GM13976 (cell line): ENCODE measurements around the gene ARHGAP26.

Source experiments
- DNase-seq: peaks from one replicate; pipeline ENCODE4 v3.0.0; 2012; ENCODE audit warnings: low spot score
- in situ Hi-C: fragments of 300-500 bp; cut with MboI; formaldehyde crosslinking; loops from one replicate; pipeline ENCODE4 v1.12.0; 2022; ENCODE audit warnings: low sequenced_read_pairs, mixed read lengths, inconsistent platforms; ENCODE audit not compliant: unreplicated experiment
- TF ChIP-seq, protein P1 (sequence below): IDR thresholded peaks from 2 replicates; pipeline ENCODE4 v1.5.1; 2012; ENCODE audit warnings: borderline replicate concordance, mild to moderate bottlenecking; ENCODE audit not compliant: insufficient read depth; ENCODE audit errors: extremely low read depth, missing control alignments, control extremely low read depth

The ARHGAP26 gene

DNA sequence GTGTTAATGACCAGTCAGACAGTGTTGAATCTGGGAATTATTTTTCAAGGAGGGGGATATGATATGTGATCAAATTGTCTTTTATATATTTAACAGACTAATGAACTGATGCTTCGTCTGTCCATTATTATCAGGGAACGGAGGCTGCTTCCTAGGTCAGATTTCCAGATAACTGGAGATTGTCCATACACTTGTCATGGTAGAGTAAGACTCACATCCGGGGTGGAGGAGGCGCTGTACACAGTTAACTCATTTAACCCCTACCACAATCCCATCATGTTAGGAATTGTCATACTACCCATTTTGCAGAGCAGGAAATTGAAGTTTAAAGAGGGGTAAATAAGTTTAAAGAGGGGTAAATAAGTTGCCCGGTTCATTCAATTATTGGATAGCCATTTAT lies 55.9 kb downstream of the ARHGAP26 start:
- in situ Hi-C loops = no loop called here
- no peak for DNase-seq
- TF ChIP-seq, protein P1, sequence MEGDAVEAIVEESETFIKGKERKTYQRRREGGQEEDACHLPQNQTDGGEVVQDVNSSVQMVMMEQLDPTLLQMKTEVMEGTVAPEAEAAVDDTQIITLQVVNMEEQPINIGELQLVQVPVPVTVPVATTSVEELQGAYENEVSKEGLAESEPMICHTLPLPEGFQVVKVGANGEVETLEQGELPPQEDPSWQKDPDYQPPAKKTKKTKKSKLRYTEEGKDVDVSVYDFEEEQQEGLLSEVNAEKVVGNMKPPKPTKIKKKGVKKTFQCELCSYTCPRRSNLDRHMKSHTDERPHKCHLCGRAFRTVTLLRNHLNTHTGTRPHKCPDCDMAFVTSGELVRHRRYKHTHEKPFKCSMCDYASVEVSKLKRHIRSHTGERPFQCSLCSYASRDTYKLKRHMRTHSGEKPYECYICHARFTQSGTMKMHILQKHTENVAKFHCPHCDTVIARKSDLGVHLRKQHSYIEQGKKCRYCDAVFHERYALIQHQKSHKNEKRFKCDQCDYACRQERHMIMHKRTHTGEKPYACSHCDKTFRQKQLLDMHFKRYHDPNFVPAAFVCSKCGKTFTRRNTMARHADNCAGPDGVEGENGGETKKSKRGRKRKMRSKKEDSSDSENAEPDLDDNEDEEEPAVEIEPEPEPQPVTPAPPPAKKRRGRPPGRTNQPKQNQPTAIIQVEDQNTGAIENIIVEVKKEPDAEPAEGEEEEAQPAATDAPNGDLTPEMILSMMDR = no peak

DNA sequence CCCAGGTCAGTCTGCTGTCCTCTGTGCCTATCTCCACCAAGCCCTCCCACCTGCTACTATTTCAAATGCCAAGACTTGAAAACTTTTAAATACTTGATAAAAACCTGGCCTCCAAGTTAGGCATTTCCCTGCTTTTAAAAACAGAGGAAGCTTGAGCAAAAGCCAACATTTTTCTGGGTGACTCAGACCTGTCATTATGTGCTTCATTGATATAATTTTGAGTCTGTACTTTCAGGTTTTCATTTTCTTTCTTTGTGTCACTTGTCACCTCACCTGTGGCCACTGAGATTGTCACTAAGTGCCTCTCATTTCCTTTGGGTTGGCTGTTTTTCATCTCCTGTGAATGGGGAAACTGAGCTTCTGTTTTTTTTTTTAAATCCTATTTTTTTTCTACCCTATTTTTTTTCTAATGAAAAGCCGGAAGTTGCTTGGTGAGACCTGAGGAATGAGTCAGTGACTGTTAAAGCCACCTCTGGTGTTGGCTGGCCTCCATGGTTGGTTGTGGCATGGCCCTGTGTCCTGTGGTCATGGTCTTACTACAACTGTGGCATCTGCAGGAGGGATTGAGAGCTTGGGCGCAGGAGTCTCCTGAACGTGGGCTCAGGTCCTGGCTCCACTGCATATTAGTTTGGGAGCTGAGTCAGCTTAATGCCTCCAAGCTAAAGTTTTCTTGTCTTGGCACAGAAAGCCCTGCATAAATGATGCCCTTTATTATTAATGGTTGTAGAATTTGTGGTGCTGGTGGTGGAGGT lies 56.7 kb downstream of the ARHGAP26 start:
- in situ Hi-C loops = no loop called here
- no peak for DNase-seq
- TF ChIP-seq, protein P1 = no peak

DNA sequence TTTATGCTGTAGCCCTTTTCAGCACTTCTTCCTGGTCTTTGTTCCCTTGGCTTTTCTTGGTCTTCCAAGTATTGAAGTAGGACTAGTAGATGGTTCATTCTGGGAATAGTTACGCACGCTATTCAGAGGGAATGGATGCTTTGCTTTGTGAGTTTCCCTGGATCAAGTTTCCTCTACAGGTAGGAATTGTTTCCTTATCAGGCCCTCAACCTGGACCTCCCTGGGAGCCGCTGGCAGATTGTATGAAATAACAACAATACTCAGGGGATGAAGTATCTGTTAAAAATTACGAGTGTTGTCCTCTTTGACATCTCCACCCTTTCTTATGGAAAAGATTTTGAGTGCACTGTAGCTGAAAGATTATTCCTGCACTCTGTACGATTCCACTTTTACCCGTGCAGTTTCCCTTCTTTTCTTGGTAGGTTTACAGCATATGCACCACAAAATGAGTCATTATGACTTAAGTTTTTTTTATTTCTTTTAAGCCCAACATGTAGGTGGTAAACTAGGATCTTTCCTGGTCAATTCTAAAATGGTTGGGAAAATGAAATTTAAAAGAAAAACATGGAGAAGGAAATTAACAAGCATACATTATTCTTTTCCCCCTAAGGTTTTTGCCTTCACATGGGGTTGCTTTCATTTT lies 57.9 kb downstream of the ARHGAP26 start:
- in situ Hi-C loops = no loop called here
- TF ChIP-seq, protein P1 = no peak
- DNase-seq = no peak

DNA sequence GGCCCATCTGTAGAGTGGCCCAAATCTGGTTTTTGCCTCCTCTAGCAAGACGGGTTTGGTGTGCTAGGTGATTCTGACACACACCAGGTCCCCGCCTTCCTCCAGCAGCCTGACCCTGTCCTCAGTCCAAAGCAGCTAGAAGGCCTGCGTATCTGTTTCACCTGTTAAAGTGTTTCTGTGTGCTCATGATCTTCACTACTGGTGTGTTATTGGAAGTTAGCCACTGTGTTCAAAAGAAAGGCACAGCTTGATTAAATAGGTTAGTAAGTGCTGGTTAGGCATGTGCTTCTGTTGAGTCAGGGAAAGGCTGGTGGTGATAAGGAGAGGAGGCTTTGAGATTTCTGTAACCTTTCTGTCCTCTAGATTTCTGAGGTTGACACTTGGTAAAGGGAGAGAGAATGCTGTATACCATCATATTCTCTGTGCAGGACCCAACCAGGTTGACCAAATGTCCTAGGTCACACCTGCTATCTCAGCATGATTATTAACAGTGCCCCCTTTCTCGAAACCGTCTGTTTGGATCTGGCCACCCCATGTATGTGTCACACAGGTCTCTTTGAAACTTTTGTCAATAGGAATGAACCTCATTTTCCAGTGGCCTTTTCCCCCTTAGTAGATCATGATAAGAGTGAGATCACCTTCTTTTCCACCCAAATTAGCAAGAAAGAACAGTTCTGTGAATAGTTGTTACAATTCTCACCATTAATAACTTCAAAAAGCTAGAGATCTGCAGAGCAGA lies 58.8 kb downstream of the ARHGAP26 start:
- DNase-seq = no peak
- in situ Hi-C loops = no loop called here
- TF ChIP-seq, protein P1 = no peak

DNA sequence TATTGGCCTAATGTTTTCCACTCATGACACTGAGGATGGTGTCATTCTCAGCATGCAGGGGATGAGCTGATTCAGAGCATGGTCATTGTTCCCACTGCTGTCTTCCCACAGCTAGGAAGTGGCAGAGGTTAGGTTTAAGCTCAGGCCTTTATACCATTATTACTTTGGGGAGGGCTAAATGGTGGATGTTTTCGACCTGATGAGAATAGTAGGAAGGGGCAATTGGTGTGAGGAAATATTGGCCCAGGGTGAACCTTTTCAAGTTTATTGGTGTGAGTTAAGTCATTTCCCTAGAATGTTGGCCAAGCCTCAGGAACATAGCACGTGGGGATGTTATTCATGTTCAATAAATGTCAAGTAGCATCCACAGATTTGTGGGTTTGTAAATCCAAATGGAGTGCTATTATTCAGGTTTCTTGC lies 59.6 kb downstream of the ARHGAP26 start:
- TF ChIP-seq, protein P1 = no peak
- no peak for DNase-seq
- in situ Hi-C loops = no loop called here

DNA sequence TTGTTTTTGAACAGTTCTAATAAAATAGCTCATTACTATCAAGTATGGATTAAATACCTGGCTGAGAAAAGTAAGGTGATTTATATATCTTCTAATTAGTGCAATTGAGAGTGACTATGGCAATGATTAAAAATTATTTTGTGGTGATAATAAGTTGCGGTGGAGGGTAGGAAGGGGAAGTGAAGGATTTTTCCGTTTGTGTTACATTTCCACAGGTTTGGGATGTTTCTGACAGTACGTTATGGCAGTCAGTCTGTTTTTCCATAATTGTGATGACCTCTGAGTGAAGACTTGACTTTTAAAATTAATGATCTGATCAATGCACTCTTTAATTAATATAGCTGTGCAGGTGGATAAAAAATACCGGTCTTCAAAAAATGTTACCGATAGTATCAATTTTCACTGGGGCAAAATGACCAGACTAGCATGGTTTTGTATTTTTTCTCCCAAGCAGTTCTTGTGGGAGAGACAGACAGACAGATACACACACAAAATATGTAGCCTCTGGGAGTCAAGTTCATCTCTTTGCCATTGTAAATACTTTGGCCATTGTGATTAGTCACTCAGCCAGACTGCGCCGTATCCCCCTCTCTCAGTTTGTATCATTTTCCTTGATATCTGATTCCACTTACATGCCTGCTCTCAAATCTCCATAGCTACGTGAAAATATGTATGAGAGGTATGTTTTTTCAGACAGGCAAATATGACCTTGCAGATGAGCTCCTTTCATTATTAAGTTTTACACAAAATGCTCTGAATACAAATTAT lies 60.2 kb downstream of the ARHGAP26 start:
- in situ Hi-C loops = no loop called here
- DNase-seq = no peak
- TF ChIP-seq, protein P1 = no peak
